HG02588 (cell line): Measurements from ENCODE around the gene CDC40.

Experiments used
- ATAC-seq: cut with Tn5 transposase; IDR thresholded peaks from one replicate; pipeline ENCODE4 v1.9.1; 2021; ENCODE audit warnings: mild to moderate bottlenecking, moderate library complexity; ENCODE audit not compliant: unreplicated experiment

The CDC40 gene

GRCh38 chr6:110180228-110181008 lies at the start of gene CDC40:
Gene CDC40, plus strand, starts transcription at chr6:110180427. Its CDS starts 18 bp downstream, at chr6:110180445.
- peak; percentile 55 for ATAC-seq

GRCh38 chr6:110137924-110138887 lies 42.0 kb upstream of the CDC40 start:
- ATAC-seq, result no peak

GRCh38 chr6:110139052-110139451 lies 41.2 kb upstream of the CDC40 start:
- ATAC-seq, result no peak

GRCh38 chr6:110140650-110141049 lies 39.6 kb upstream of the CDC40 start:
- no peak for ATAC-seq

GRCh38 chr6:110147870-110148269 lies 32.4 kb upstream of the CDC40 start:
- ATAC-seq, result no peak

GRCh38 chr6:110158479-110158878 lies 21.7 kb upstream of the CDC40 start:
- ATAC-seq, result no peak

- ATAC-seq, result no peak
Observed at GRCh38 chr6:110170081-110170480, 10.1 kb upstream of the CDC40 start.

GRCh38 chr6:110173506-110174132 lies 6.6 kb upstream of the CDC40 start:
- ATAC-seq, result no peak

- ATAC-seq, result peak; percentile 35
Observed at GRCh38 chr6:110178626-110179405, 1.4 kb upstream of the CDC40 start.

GRCh38 chr6:110179406-110180227 lies 610 bp upstream of the CDC40 start, which contains the start of gene WASF1:
Gene WASF1, minus strand, starts transcription at chr6:110179670. Its CDS starts 52,069 bp downstream, at chr6:110127601.
- peak; percentile 91 for ATAC-seq

GRCh38 chr6:110181131-110182030 lies 1.2 kb downstream of the CDC40 start:
- no peak for ATAC-seq

GRCh38 chr6:110183292-110183885 lies 3.2 kb downstream of the CDC40 start:
- ATAC-seq, result no peak

GRCh38 chr6:110185879-110186278 lies 5.7 kb downstream of the CDC40 start:
- ATAC-seq, result peak; percentile 57

- ATAC-seq, result no peak
Observed at GRCh38 chr6:110188791-110189190, 8.6 kb downstream of the CDC40 start.

- no peak for ATAC-seq
Observed at GRCh38 chr6:110190726-110191125, 10.5 kb downstream of the CDC40 start.

GRCh38 chr6:110191477-110191876 lies 11.2 kb downstream of the CDC40 start:
- no peak for ATAC-seq

GRCh38 chr6:110195639-110196038 lies 15.4 kb downstream of the CDC40 start:
- no peak for ATAC-seq

GRCh38 chr6:110196874-110197273 lies 16.6 kb downstream of the CDC40 start:
- ATAC-seq, result no peak
